ENCODE measurements around the gene FRS3. TPM values are rescaled to one million over a fixed set of nuclear protein-coding genes. Genes with fewer than 3 reads are reported as not detected.

Gene FRS3
- total RNA-seq, 1 donor from 2014 or later: 5.3 TPM

- no peak for DNase-seq
- Histone ChIP-seq H3K4me3 (no peak overlapping the region), H3K4me1 (no peaks in the 10 kb centered on the region), H3K36me3 (no peaks in the 10 kb centered on the region), H3K27ac (replicated peaks) (no peak overlapping the region), H3K9me3 (replicated peaks) (no peaks in the 10 kb centered on the region), H3K27me3 (ENCODE audit: low read depth) (no peaks in the 10 kb centered on the region)
- intact Hi-C loops (cut with micrococcal nuclease): no loop called here
- TF ChIP-seq, protein P1, sequence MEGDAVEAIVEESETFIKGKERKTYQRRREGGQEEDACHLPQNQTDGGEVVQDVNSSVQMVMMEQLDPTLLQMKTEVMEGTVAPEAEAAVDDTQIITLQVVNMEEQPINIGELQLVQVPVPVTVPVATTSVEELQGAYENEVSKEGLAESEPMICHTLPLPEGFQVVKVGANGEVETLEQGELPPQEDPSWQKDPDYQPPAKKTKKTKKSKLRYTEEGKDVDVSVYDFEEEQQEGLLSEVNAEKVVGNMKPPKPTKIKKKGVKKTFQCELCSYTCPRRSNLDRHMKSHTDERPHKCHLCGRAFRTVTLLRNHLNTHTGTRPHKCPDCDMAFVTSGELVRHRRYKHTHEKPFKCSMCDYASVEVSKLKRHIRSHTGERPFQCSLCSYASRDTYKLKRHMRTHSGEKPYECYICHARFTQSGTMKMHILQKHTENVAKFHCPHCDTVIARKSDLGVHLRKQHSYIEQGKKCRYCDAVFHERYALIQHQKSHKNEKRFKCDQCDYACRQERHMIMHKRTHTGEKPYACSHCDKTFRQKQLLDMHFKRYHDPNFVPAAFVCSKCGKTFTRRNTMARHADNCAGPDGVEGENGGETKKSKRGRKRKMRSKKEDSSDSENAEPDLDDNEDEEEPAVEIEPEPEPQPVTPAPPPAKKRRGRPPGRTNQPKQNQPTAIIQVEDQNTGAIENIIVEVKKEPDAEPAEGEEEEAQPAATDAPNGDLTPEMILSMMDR (IDR thresholded peaks at IDR 0.05; ENCODE audit: borderline replicate concordance): no peak
Measured at GRCh38 chr6:41744236-41744787, 35.4 kb downstream of the FRS3 start.

DNA sequence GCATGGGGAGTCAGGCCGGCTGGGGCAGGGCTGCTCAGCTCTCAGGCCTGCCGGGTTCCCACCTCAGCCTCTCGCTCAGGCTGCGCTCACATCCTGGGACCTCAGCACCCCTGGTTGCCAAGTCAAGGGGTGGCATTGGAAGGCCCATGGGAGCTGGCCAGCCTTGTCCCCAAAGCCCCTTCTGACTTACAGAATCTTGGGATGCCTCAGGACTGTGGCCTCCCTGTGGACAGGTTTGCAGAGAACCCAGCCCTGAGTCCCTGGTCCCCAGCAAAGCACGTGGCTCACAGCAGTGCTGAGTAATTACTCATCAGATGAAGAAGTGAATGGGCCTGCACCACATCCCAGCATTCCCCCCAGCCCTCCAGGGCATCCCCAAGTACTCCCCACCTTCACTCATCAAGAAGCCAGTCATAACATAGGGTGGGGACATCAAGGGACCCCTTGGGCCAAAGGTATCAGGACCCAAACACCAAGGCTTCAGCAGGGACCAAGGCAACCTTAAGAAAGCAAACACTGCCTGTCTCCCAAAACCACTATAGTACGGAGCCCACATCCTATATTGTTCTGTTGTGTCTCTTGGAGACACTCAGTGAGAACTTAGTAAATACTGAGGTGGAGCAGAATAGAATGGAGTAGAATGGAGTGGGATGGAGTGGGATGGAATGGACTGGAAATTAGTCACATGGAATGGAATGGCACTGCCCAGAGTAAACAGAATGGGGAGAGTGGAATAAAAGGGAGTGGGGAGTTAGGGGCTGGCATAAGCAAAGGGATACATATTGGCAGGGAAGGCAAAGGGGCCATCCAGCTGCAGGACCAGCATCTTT is 36.1 kb downstream of the FRS3 start:
- H3K4me3 ChIP-seq: no peak overlapping the region
- TF ChIP-seq, protein P1 (IDR thresholded peaks at IDR 0.05; ENCODE audit: borderline replicate concordance): no peak

GRCh38 chr6:41741625-41742490 is 37.8 kb downstream of the FRS3 start:
- Histone ChIP-seq H3K9me3 (replicated peaks) (no peaks in the 10 kb centered on the region), H3K4me1 (no peaks in the 10 kb centered on the region), H3K27me3 (ENCODE audit: low read depth) (no peaks in the 10 kb centered on the region), H3K4me3 (no peak overlapping the region), H3K36me3 (no peaks in the 10 kb centered on the region), H3K27ac (replicated peaks) (peak overlapping the region; percentile 23)
- TF ChIP-seq, protein P1 (IDR thresholded peaks at IDR 0.05; ENCODE audit: borderline replicate concordance): no peak
- no peak for DNase-seq
- intact Hi-C loops (cut with micrococcal nuclease): no loop called here

More for the DNA sequence above, 36.1 kb downstream of the FRS3 start:
- Histone ChIP-seq H3K27me3 (ENCODE audit: low read depth) (no peaks in the 10 kb centered on the region), H3K9me3 (replicated peaks) (no peaks in the 10 kb centered on the region), H3K36me3 (no peaks in the 10 kb centered on the region), H3K27ac (replicated peaks) (no peak overlapping the region), H3K4me1 (no peaks in the 10 kb centered on the region)
- no peak for DNase-seq
- intact Hi-C loops (cut with micrococcal nuclease): no loop called here

GRCh38 chr6:41740366-41741162 is 39.1 kb downstream of the FRS3 start:
- TF ChIP-seq, protein P1 (IDR thresholded peaks at IDR 0.05; ENCODE audit: borderline replicate concordance): no peak
- no peak overlapping the region for H3K4me3 ChIP-seq
- no peaks in the 10 kb centered on the region for H3K27me3 ChIP-seq (ENCODE audit: low read depth)
- H3K36me3 ChIP-seq: no peaks in the 10 kb centered on the region
- intact Hi-C loops (cut with micrococcal nuclease): no loop called here
- DNase-seq: no peak
- no peaks in the 10 kb centered on the region for H3K9me3 ChIP-seq (replicated peaks)
- H3K27ac ChIP-seq (replicated peaks): no peak overlapping the region
- peaks cover 6% of the 10 kb centered on the region for H3K4me1 ChIP-seq

GRCh38 chr6:41739041-41739440 is 40.7 kb downstream of the FRS3 start:
- no peaks in the 10 kb centered on the region for H3K27me3 ChIP-seq (ENCODE audit: low read depth)
- DNase-seq: no peak
- H3K4me3 ChIP-seq: no peak overlapping the region
- H3K36me3 ChIP-seq: no peaks in the 10 kb centered on the region
- H3K4me1 ChIP-seq: peaks cover 12% of the 10 kb centered on the region
- intact Hi-C loops (cut with micrococcal nuclease): no loop called here
- TF ChIP-seq, protein P1 (IDR thresholded peaks at IDR 0.05; ENCODE audit: borderline replicate concordance): no peak
- H3K27ac ChIP-seq (replicated peaks): no peak overlapping the region
- no peaks in the 10 kb centered on the region for H3K9me3 ChIP-seq (replicated peaks)

Measured in left ventricle myocardium inferior (tissue), 1 donor.